ENCODE data around the gene CD300LB.
"Not testable (repeated sequence)": the region's sequence is repeated elsewhere in the genome, so short reads cannot be mapped to it uniquely, and the experiment has no call there.

CD300LB gene

DNA sequence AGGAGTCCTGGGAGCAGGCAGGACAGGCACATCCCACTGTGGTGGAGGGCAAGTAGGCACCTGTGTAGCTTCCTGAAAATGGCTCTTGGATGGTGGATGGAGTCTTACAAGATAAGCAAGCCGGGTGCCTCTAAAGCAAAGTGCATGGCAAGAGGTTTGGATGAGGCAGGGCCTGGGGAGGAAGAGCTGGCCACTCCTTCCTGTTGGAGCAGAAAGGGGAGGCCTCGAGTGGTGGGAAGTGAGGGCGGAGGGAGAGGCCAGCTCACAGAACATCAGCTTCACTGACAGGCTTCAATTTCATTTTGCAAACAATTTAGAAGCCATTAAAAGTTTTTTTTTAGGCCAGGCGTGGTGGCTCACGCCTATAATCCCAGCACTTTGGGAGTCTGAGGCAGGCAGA is 33.8 kb downstream of the CD300LB start:
- no peak for DNase-seq (ENCODE audit: low read depth)
- TF ChIP-seq, protein P1, sequence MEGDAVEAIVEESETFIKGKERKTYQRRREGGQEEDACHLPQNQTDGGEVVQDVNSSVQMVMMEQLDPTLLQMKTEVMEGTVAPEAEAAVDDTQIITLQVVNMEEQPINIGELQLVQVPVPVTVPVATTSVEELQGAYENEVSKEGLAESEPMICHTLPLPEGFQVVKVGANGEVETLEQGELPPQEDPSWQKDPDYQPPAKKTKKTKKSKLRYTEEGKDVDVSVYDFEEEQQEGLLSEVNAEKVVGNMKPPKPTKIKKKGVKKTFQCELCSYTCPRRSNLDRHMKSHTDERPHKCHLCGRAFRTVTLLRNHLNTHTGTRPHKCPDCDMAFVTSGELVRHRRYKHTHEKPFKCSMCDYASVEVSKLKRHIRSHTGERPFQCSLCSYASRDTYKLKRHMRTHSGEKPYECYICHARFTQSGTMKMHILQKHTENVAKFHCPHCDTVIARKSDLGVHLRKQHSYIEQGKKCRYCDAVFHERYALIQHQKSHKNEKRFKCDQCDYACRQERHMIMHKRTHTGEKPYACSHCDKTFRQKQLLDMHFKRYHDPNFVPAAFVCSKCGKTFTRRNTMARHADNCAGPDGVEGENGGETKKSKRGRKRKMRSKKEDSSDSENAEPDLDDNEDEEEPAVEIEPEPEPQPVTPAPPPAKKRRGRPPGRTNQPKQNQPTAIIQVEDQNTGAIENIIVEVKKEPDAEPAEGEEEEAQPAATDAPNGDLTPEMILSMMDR (conservative IDR thresholded peaks at IDR 0.05; ENCODE audit: low read depth, low read length): no peak
- H3K4me3 ChIP-seq (ENCODE audit: low read length): no peak overlapping the region

DNA sequence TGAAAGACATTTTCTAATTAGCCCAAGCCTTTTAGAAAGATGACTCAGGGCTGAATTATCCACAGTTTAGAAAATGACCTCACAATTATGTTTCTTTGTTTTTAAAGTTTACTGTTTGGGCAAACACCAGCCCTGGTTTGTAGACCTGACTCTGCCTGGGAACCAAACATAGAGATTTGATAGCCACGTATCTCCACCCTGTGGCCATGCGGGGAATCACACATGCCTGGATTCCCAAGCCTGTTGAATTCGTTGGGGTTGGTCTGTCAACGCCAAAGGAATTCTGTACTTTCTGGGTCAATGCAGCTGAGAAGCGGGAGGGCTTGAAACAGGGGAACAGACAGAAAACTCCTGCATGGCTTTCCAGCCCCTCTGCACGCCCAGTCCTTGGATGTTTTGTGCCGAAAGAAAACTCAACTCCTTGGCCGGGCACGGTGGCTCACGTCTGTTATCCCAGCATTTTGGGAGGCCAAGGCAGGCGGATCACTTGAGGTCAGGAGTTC is 37.9 kb downstream of the CD300LB start:
- no peak for DNase-seq (ENCODE audit: low read depth)
- H3K4me3 ChIP-seq (ENCODE audit: low read length): no peak overlapping the region
- TF ChIP-seq, protein P1 (conservative IDR thresholded peaks at IDR 0.05; ENCODE audit: low read depth, low read length): peak; percentile 94

DNA sequence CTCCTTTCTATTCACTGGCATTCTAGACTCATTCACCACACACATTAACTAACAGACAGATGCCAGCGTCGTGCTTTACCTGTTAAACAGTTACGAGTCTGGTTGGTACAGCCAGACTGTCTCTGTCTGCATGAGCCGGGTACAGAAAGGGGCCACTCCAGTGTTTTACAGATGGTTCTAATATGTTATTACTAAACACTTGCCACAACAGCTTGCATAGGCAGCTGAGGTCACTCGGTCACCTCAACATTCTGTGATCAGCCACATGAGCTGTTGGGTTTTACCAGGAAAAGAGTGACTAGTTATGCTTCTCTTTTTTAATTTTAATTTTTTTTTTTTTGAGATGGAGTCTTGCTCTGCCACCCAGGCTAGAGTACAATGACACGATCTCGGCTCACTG is 39.6 kb downstream of the CD300LB start:
- TF ChIP-seq, protein P1 (conservative IDR thresholded peaks at IDR 0.05; ENCODE audit: low read depth, low read length): no peak
- no peak overlapping the region for H3K4me3 ChIP-seq (ENCODE audit: low read length)
- no peak for DNase-seq (ENCODE audit: low read depth)

DNA sequence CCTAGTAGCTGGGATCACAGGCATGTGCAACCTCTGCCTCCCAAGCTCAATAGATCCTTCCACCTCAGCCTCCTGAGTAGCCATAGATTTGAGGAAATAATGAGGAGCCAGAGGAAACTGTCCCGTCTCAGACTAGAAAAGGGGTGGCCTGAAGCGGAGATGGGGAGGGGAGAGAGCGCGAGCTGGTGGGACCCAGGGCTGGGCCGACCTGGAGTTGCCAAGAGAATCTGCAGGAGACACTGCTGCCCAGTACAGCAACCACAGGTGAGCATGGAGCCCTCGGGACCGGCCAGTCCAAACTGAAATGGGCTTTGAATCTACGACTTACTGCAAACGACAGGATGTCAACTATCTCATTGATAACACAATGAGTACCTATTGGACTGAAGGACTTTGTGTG is 40.6 kb downstream of the CD300LB start:
- TF ChIP-seq, protein P1 (conservative IDR thresholded peaks at IDR 0.05; ENCODE audit: low read depth, low read length): no peak
- H3K4me3 ChIP-seq (ENCODE audit: low read length): no peak overlapping the region
- DNase-seq (ENCODE audit: low read depth): no peak

DNA sequence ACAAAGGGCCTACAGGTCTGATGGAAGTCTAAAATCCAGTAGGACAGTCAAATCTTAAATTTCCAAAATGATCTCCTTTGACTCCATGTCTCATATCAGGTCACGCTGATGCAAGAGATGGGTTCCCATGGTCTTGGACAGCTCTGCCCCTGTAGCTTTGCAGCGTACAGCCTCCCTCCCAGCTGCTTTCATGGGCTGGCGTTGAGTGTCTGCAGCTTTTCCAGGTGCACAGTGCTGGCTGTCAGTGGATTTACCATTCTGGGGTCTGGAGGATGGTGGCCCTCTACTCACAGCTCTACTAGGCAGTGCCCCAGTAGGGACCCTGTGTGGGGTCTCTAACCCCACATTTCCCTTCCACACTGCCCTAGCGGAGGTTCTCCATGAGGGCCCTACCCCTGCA is 43.0 kb downstream of the CD300LB start:
- not testable (repeated sequence) for H3K4me3 ChIP-seq (ENCODE audit: low read length); DNase-seq (ENCODE audit: low read depth)

DNA sequence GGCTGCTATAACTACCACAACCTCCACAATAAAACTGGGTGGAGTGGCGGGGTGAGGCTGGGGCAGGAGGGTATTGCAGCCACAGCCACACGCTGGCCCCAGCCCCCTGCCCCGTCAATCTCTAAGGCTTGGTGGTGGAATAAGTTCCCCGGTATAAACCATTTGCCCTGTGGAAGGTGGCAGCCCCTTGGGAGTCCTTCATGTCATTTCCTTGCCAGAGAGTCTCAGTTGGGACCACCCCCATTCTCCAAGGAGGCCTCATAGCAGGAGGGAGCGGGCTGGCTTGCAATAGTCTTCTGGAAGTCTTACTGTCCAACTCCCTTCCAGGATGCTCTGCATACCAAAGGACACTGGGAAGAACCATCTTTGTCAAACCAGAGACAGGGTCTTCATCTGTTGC is 45.4 kb downstream of the CD300LB start:
- DNase-seq (ENCODE audit: low read depth): no peak
- H3K4me3 ChIP-seq (ENCODE audit: low read length): no peak overlapping the region
- TF ChIP-seq, protein P1 (conservative IDR thresholded peaks at IDR 0.05; ENCODE audit: low read depth, low read length): no peak

DNA sequence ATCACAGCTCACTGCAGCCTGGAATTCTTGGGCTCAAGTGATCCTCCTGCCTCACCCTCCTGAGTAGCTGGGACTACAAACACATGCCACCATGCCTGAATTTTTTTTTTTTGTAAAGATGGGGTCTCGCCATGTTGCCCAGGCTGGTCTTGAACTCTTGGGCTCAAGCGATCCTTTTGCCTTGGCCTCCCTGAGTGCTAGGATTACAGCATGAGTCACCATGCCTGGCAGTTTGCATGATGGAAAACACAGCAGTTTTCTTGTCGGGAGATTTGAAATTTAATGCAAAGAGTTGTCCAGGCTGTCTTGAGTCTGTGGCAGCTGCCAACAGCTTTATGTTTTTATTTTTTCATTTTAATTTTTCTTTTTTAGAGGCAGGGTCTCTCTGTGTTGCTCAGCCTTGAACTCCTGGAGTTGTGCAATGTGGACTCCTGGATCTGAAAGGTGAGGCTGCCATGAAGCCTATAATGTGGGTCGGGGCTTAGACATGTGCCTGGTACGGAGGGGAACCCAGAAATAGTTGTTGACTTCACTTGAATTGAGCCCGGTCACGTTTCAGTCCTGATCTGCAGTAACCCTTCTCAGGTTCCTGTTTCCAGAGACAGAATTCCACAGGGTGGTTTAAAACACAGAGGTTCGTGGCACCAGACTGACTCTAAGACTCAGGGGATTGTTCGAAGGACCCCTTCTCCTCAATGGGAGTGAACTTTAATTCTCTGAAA is 46.1 kb downstream of the CD300LB start:
- H3K4me3 ChIP-seq (ENCODE audit: low read length): no peak overlapping the region
- TF ChIP-seq, protein P1 (conservative IDR thresholded peaks at IDR 0.05; ENCODE audit: low read depth, low read length): no peak
- peak; percentile 18 for DNase-seq (ENCODE audit: low read depth)

All from retinal pigment epithelial cell (primary cell).